ENCODE data around the gene SSU72.

- TF ChIP-seq, protein P1, sequence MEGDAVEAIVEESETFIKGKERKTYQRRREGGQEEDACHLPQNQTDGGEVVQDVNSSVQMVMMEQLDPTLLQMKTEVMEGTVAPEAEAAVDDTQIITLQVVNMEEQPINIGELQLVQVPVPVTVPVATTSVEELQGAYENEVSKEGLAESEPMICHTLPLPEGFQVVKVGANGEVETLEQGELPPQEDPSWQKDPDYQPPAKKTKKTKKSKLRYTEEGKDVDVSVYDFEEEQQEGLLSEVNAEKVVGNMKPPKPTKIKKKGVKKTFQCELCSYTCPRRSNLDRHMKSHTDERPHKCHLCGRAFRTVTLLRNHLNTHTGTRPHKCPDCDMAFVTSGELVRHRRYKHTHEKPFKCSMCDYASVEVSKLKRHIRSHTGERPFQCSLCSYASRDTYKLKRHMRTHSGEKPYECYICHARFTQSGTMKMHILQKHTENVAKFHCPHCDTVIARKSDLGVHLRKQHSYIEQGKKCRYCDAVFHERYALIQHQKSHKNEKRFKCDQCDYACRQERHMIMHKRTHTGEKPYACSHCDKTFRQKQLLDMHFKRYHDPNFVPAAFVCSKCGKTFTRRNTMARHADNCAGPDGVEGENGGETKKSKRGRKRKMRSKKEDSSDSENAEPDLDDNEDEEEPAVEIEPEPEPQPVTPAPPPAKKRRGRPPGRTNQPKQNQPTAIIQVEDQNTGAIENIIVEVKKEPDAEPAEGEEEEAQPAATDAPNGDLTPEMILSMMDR (IDR thresholded peaks at IDR 0.05) = no peak
- TF ChIP-seq POLR2A (IDR thresholded peaks at IDR 0.05) = no peak
Observed at GRCh38 chr1:1562556-1563195, 12.0 kb downstream of the SSU72 start.
